Cardiac fibroblast (primary cell): ENCODE results near the gene MYEOV.
A peak's percentile ranks its signal among the peaks of the same experiment; 100 is the strongest.

Experiments
- DNase-seq, 2 donors: peaks; one replicate each; pipeline versions ENCODE4 v3.0.0 to v3.0.0-alpha.2; 2010; ENCODE audit warnings: low read depth in 2 of 2
- H3K4me3 ChIP-seq, 2 donors: replicated peaks in 1 of 2; 1 replicate in 1 of 2; 2 replicates in 1 of 2; pipeline ENCODE4 v1.5.1; 2011; ENCODE audit warnings: low read depth in 2 of 2, low read length in 2 of 2, mild to moderate bottlenecking in 2 of 2, moderate library complexity in 1 of 2
- CTCF ChIP-seq: IDR thresholded peaks from one replicate; pipeline ENCODE4 v1.5.1; 2011; ENCODE audit warnings: low read depth, mild to moderate bottlenecking, low read length, inconsistent platforms

The MYEOV gene

GRCh38 chr11:69337211-69337721, 43.3 kb downstream of the MYEOV start:
- peak in 1 of 2 donors; percentile 47 for DNase-seq
- H3K4me3 ChIP-seq, result no peak overlapping the region
- TF ChIP-seq CTCF, result no peak

GRCh38 chr11:69339041-69339733, 45.2 kb downstream of the MYEOV start:
- no peak for TF ChIP-seq CTCF
- H3K4me3 ChIP-seq, result no peak overlapping the region
- no peak for DNase-seq

- H3K4me3 ChIP-seq, result no peak overlapping the region
- TF ChIP-seq CTCF, result no peak
- DNase-seq, result no peak
These were observed 46.1 kb downstream of the MYEOV start for GRCh38 chr11:69339983-69340565.

GRCh38 chr11:69342588-69343330, 48.8 kb downstream of the MYEOV start:
- no peak for DNase-seq
- no peak overlapping the region for H3K4me3 ChIP-seq
- TF ChIP-seq CTCF, result no peak

- TF ChIP-seq CTCF, result no peak
- DNase-seq, result no peak
- no peak overlapping the region for H3K4me3 ChIP-seq
These were observed 49.7 kb downstream of the MYEOV start for GRCh38 chr11:69343401-69344321.

GRCh38 chr11:69344570-69345145, 50.7 kb downstream of the MYEOV start:
- no peak for DNase-seq
- TF ChIP-seq CTCF, result no peak

More at GRCh38 chr11:69344570-69345145, 50.7 kb downstream of the MYEOV start:
- H3K4me3 ChIP-seq, result no peak overlapping the region
